Left lung (tissue), 10 donors: ENCODE results near the gene CAPG. TPM values are rescaled to one million over a fixed set of nuclear protein-coding genes. Genes with fewer than 3 reads are reported as not detected.

Experiments used
- ATAC-seq: fragments of 200-7000 bp; cut with Tn5 transposase; one replicate; pipeline ENCODE4 v1.9.1; 2020; ENCODE audit warnings: moderate library complexity
- DNase-seq, 4 donors: peaks; one replicate each; pipeline ENCODE4 v3.0.0-alpha.2; 2013 to 2020
- H3K27ac ChIP-seq, 2 donors: fragments of 200-600 bp; sonication (generic) in 1 of 2; one replicate each; pipeline versions ENCODE4 v1.5.0 to v1.8.0; 2020 to 2021
- H3K27me3 ChIP-seq, 2 donors: fragments of 200-600 bp; sonication (generic) in 1 of 2; one replicate each; pipeline versions ENCODE4 v1.5.0 to v1.8.0; 2020 to 2021
- H3K36me3 ChIP-seq, 2 donors: fragments of 200-600 bp; sonication (generic) in 1 of 2; one replicate each; pipeline versions ENCODE4 v1.5.0 to v1.8.0; 2020 to 2021
- H3K4me1 ChIP-seq, 2 donors: fragments of 200-600 bp; one replicate each; pipeline ENCODE4 v1.8.0; 2021
- H3K4me3 ChIP-seq, 2 donors: fragments of 200-600 bp; sonication (generic) in 1 of 2; one replicate each; pipeline versions ENCODE4 v1.5.0 to v1.8.0; 2020 to 2021; ENCODE audit warnings: mild to moderate bottlenecking in 1 of 2
- H3K9me3 ChIP-seq, 2 donors: fragments of 200-600 bp; sonication (generic) in 1 of 2; one replicate each; pipeline versions ENCODE4 v1.5.0 to v1.8.0; 2020 to 2021
- intact Hi-C, 2 donors: fragments of 100-400 bp; cut with DNase I; formaldehyde crosslinking; loops; one replicate each; pipeline versions ENCODE4 v1.11.2 to v1.14.2; 2022
- polyA plus RNA-seq, 6 donors: library from polyadenylated mRNA; unstranded; fragments of 120-200 nt; gene quantifications; one replicate each; pipeline ENCODE4 v1.2.1, GENCODE V29; 2013; ENCODE audit not compliant: insufficient read length in 6 of 6
- total RNA-seq, 2 donors: library from RNA; stranded (reverse); fragmentation: NEBNext Ultra II Directional; extraction: Animal tissue kit (Norgen Biotek cat#: 25700); gene quantifications; one replicate each; pipeline ENCODE4 v1.2.1, GENCODE V29; 2021
- TF ChIP-seq, protein P1 (sequence below), 2 donors: fragments of 200-600 bp; sonication (generic) in 1 of 2; IDR thresholded peaks; one replicate each; pipeline versions ENCODE4 v1.5.0 to v1.8.0; 2021; ENCODE audit warnings: antibody characterized with exemption in 2 of 2
- donor health status: DM: no; HTN: yes; CAD: no.
- donor health status: DM: no; HTN: no; CAD: no.

The CAPG gene
- total and polyA plus RNA-seq, 8 donors = 45.8 to 418 (median 55.7) TPM

DNA sequence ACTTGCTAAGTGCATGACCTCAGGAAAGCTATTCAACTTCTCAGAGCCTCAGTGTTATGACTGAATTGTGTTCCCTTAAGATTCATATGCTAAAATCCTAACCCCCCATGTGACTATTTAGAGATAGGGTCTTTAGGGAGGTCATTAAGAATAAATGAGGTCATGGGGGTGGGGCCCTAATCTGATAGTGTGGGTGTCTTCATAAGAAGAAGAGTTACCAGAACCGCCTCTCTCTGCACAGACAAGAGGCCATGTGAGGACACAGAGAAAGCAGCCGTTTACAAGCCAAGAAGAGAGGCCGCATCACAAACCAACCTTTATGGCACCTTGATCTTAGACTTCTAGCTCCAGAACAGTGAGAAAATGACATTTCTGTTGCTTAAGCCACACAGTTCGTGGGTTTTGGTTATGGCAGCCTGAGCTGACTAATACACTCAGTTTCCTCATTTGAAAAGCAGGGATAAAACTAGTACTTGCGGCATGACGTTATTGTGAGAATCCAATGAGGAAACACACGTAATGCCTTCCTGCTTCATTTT lies 18.2 kb upstream of the CAPG start:
- H3K27ac ChIP-seq = peak overlapping the region in 1 of 2 donors; percentile 43
- intact Hi-C loops = loop anchor here in 1 of 2 donors (5.0 kb wide), 1 partner anchor 109 kb away; the partner anchor contains the start of gene MAT2A
- no peaks in the 10 kb centered on the region for H3K9me3 ChIP-seq
- H3K27me3 ChIP-seq = no peaks in the 10 kb centered on the region
- H3K36me3 ChIP-seq = no peaks in the 10 kb centered on the region
- DNase-seq (no peak), ATAC-seq (peak; percentile 20)
- H3K4me1 ChIP-seq = peaks cover under 1 to 26% of the 10 kb centered on the region in 2 donors
- TF ChIP-seq, protein P1, sequence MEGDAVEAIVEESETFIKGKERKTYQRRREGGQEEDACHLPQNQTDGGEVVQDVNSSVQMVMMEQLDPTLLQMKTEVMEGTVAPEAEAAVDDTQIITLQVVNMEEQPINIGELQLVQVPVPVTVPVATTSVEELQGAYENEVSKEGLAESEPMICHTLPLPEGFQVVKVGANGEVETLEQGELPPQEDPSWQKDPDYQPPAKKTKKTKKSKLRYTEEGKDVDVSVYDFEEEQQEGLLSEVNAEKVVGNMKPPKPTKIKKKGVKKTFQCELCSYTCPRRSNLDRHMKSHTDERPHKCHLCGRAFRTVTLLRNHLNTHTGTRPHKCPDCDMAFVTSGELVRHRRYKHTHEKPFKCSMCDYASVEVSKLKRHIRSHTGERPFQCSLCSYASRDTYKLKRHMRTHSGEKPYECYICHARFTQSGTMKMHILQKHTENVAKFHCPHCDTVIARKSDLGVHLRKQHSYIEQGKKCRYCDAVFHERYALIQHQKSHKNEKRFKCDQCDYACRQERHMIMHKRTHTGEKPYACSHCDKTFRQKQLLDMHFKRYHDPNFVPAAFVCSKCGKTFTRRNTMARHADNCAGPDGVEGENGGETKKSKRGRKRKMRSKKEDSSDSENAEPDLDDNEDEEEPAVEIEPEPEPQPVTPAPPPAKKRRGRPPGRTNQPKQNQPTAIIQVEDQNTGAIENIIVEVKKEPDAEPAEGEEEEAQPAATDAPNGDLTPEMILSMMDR (IDR thresholded peaks at IDR 0.05) = no peak
- no peak overlapping the region for H3K4me3 ChIP-seq

DNA sequence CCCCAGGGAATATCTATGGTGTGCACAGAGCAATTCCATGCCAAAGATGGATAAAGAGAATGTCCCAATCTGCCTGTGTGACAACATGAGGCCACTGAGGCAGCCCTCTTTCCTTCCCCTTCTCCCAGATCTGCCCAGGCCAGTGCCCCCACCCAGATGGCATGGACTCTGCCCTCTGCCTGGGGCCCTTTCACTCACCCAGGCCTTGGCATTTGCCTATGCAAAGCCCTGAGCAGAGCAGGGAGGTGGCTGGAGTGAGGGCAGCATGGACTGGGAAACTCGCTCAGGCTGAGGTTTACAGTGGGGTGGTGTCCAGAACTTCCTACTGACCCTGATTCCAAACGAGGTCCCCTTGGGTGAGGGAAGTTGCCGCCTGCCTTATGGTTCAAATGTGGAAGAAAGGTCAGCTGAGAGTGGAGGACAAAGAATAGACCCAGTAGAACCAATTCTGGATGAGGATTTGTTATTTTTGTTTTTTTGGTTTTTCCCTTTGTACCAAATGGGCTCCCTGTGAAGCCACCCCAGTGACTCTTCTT lies 17.2 kb upstream of the CAPG start:
- Histone ChIP-seq H3K36me3 (no peaks in the 10 kb centered on the region), H3K4me1 (peaks cover 0 to 22% of the 10 kb centered on the region in 2 donors), H3K4me3 (no peak overlapping the region), H3K9me3 (no peaks in the 10 kb centered on the region), H3K27ac (no peak overlapping the region), H3K27me3 (no peaks in the 10 kb centered on the region)
- TF ChIP-seq, protein P1 (IDR thresholded peaks at IDR 0.05) = no peak
- DNase-seq = no peak
- intact Hi-C loops = loop anchor here in 1 of 2 donors (5.0 kb wide), 1 partner anchor 110 kb away; the partner anchor contains the start of gene MAT2A
- ATAC-seq = peak; percentile 16

DNA sequence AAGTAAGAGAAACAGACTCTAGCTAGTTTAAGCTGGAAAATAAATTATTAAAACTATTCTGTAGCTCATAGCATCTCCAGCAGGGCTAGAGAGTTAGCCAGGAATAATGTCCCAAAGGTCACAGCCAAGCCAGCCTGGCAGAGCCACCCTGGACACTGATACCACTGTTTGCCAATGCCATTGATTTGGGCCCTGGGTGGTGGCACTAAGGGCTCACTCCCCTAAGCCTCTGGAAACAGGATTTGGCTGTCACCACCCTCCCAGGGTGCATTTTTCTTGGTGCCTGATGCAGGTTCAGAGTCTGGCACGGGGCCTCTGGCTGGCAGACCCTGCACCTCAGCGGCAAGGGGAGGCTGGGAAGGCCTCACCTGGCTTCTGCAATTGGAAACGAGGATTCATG lies 15.4 kb upstream of the CAPG start:
- DNase-seq = no peak
- Histone ChIP-seq H3K9me3 (no peaks in the 10 kb centered on the region), H3K36me3 (no peaks in the 10 kb centered on the region), H3K27me3 (no peaks in the 10 kb centered on the region), H3K27ac (no peak overlapping the region), H3K4me1 (peaks cover 7 to 33% of the 10 kb centered on the region in 2 donors), H3K4me3 (no peak overlapping the region)
- intact Hi-C loops = loop anchor here in 1 of 2 donors (5.0 kb wide), 1 partner anchor 112 kb away; the partner anchor contains the start of gene MAT2A
- ATAC-seq = no peak
- TF ChIP-seq, protein P1 (IDR thresholded peaks at IDR 0.05) = no peak

- TF ChIP-seq, protein P1 (IDR thresholded peaks at IDR 0.05) = no peak
- Histone ChIP-seq H3K27me3 (no peaks in the 10 kb centered on the region), H3K9me3 (no peaks in the 10 kb centered on the region), H3K27ac (no peak overlapping the region), H3K4me1 (peaks cover 18 to 42% of the 10 kb centered on the region in 2 donors), H3K36me3 (no peaks in the 10 kb centered on the region), H3K4me3 (no peak overlapping the region)
- intact Hi-C loops = no loop called here
- DNase-seq (no peak), ATAC-seq (no peak)
Measured at GRCh38 chr2:85423525-85423924, 13.4 kb upstream of the CAPG start.

DNA sequence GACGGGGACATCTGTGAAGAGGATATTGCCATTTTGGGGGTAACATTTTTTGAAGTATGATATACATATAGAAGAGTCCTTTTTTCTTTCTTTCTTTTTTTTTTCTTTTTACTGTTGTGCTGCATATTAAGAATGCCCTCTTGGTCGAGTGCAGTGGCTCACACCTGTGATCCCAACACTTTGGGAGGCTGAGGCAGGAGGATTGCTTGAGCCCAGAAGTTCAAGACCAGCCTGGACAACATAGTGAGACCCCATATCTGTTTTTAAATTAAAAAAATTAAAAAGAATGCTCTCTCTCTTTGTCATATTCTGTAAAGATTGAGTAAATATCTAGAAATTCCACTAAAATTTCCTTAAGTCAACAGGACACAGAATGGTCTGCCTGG lies 11.9 kb upstream of the CAPG start:
- no peaks in the 10 kb centered on the region for H3K9me3 ChIP-seq
- TF ChIP-seq, protein P1 (IDR thresholded peaks at IDR 0.05) = no peak
- H3K4me3 ChIP-seq = no peak overlapping the region
- intact Hi-C loops = no loop called here
- ATAC-seq = no peak
- H3K4me1 ChIP-seq = peaks cover 21 to 37% of the 10 kb centered on the region in 2 donors
- no peaks in the 10 kb centered on the region for H3K36me3 ChIP-seq
- peak overlapping the region; percentile 86 to 87 for H3K27ac ChIP-seq
- no peaks in the 10 kb centered on the region for H3K27me3 ChIP-seq
- DNase-seq = no peak
